Adrenal gland (tissue), 12 donors: Measurements from ENCODE around the gene DUSP2. TPM values are rescaled to one million over a fixed set of nuclear protein-coding genes. Genes with fewer than 3 reads are reported as not detected.

Experiments used
- DNase-seq, 7 donors: peaks; one replicate each; pipeline ENCODE4 v3.0.0-alpha.2; 2019 to 2020
- H3K27ac ChIP-seq, 5 donors: fragments of 200-600 bp; sonication (generic) in 4 of 5; 1 replicate in 3 of 5; 2 replicates in 2 of 5; pipeline versions ENCODE4 v1.5.1 to v1.8.0; 2016 to 2020; ENCODE audit warnings: mild to moderate bottlenecking in 1 of 5
- H3K27me3 ChIP-seq: fragments of 200-600 bp; 2 replicates; pipeline ENCODE4 v1.8.0; 2021
- H3K36me3 ChIP-seq, 2 donors: fragments of 200-600 bp; replicated peaks in 1 of 2; 1 replicate in 1 of 2; 2 replicates in 1 of 2; pipeline versions ENCODE4 v1.5.1 to v1.8.0; 2018 to 2022
- H3K4me1 ChIP-seq, 2 donors: fragments of 200-600 bp; replicated peaks in 1 of 2; 1 replicate in 1 of 2; 2 replicates in 1 of 2; pipeline versions ENCODE4 v1.5.1 to v1.8.0; 2018 to 2021
- H3K4me3 ChIP-seq, 4 donors: fragments of 200-600 bp; sonication (generic) in 3 of 4; one replicate each; pipeline ENCODE4 v1.5.1; 2016 to 2018
- H3K9me3 ChIP-seq, 3 donors: fragments of 200-600 bp; sonication (generic) in 1 of 3; replicated peaks in 1 of 3; 1 replicate in 2 of 3; 2 replicates in 1 of 3; pipeline versions ENCODE4 v1.5.1 to v1.8.0; 2016 to 2021
- CTCF ChIP-seq, 6 experiments: fragments of 450-650 bp in 4 of 6; fragments of 200-600 bp in 2 of 6; sonication (generic) in 1 of 6; IDR thresholded peaks; 1 replicate in 5 of 6; 2 replicates in 1 of 6; pipeline versions ENCODE4 v1.5.1 to v1.8.0; 2016 to 2021; ENCODE audit warnings: antibody characterized with exemption in 6 of 6, mild to moderate bottlenecking in 2 of 6, moderate library complexity in 1 of 6
- POLR2A ChIP-seq, 2 donors: fragments of 450-650 bp; IDR thresholded peaks; one replicate each; pipeline ENCODE4 v1.6.1; 2017; ENCODE audit warnings: antibody characterized with exemption in 2 of 2, mild to moderate bottlenecking in 2 of 2, moderate library complexity in 1 of 2
- WGBS, 4 donors: extraction: QIAGEN DNeasy Blood & Tissue Kit in 2 of 4; methylation state at CpG; one replicate each; pipeline versions ENCODE4 v1.1.5 to v1.1.7; 2013 to 2017; 5-methylcytosine and 5-hydroxymethylcytosine counted together
- intact Hi-C, 2 donors: fragments of 100-400 bp; cut with DNase I; formaldehyde crosslinking; loops; one replicate each; pipeline versions ENCODE4 v1.14.1 to v1.15.0; 2022 to 2023
- polyA plus RNA-seq, 3 donors: library from polyadenylated mRNA; stranded (reverse); fragments of 200-250 nt in 2 of 3; fragments of 350-450 nt in 1 of 3; fragmentation: Illumina TruSeq in 1 of 3; extraction: RNeasy Lipid Tissue Mini Kit (QIAGEN cat#74804) in 1 of 3; gene quantifications; one replicate each; pipeline ENCODE4 v1.2.3, GENCODE V29; 2013 to 2014
- total RNA-seq, 9 donors: library from RNA; depleted of rRNA in 4 of 9; stranded (reverse); fragments of >200 nt in 4 of 9; fragments of 120-200 nt in 1 of 9; fragmentation: NEBNext Ultra II Directional in 1 of 9; extraction: Animal tissue kit (Norgen Biotek cat#: 25700) in 1 of 9; gene quantifications; one replicate each; pipeline versions ENCODE4 v1.1.0 to v1.2.4, GENCODE V29; 2013 to 2023
- donor health status: healthy with polysubstance abuse.
- donor health status: Bipolar disorder and iron deficiency.
- donor health status: DM: yes; HTN: yes; CAD: no.
- donor health status: DM: no; HTN: no; CAD: no.
- donor health status: DM: no; HTN: no; CAD: no.
- donor health status: DM: yes; HTN: yes; CAD: no.

DUSP2 gene
- total and polyA plus RNA-seq, 12 donors: 0.48 to 4.7 (median 1.9) TPM

GRCh38 chr2:96107708-96108065 lies 37.6 kb downstream of the DUSP2 start:
- Histone ChIP-seq H3K27me3 (no peaks in the 10 kb centered on the region), H3K27ac (peak overlapping the region in 1 of 5 donors; percentile 17), H3K36me3 (no peaks in the 10 kb centered on the region), H3K9me3 (peaks cover 0 to 2% (median 0%) of the 10 kb centered on the region in 3 donors), H3K4me1 (no peaks in the 10 kb centered on the region), H3K4me3 (no peak overlapping the region)
- intact Hi-C loops: no loop called here
- 77 to 88% (median 86%) methylated on average over 3 of the region's 3 CpGs for WGBS, 4 donors
- DNase-seq: peak in 1 of 7 donors; percentile 7
- no peak for TF ChIP-seq POLR2A (IDR thresholded peaks at IDR 0.05)
- TF ChIP-seq CTCF (IDR thresholded peaks at IDR 0.05): no peak

- TF ChIP-seq POLR2A (IDR thresholded peaks at IDR 0.05) (no peak), CTCF (IDR thresholded peaks at IDR 0.05) (no peak)
- Histone ChIP-seq H3K36me3 (no peaks in the 10 kb centered on the region), H3K4me3 (no peak overlapping the region), H3K9me3 (peaks cover 0 to 2% (median 0%) of the 10 kb centered on the region in 3 donors), H3K4me1 (no peaks in the 10 kb centered on the region), H3K27ac (peak overlapping the region in 1 of 5 donors; percentile 17), H3K27me3 (no peaks in the 10 kb centered on the region)
- 71 to 81% (median 75%) methylated on average over 6 to 9 of the region's 9 CpGs for WGBS, 4 donors
- intact Hi-C loops: no loop called here
- peak in 1 of 7 donors; percentile 3 for DNase-seq
Observed at GRCh38 chr2:96106991-96107707, 38.1 kb downstream of the DUSP2 start.

- H3K27me3 ChIP-seq: no peaks in the 10 kb centered on the region
- no peak overlapping the region for H3K27ac ChIP-seq
- no peaks in the 10 kb centered on the region for H3K36me3 ChIP-seq
- peaks cover 0 to 2% (median 0%) of the 10 kb centered on the region in 3 donors for H3K9me3 ChIP-seq
- TF ChIP-seq CTCF (IDR thresholded peaks at IDR 0.05) (no peak), POLR2A (IDR thresholded peaks at IDR 0.05) (no peak)
- 92 to 99% (median 95%) methylated on average over 8 of the region's 8 CpGs for WGBS, 4 donors
- intact Hi-C loops: no loop called here
- peak in 1 of 7 donors; percentile 3 for DNase-seq
- no peak overlapping the region for H3K4me3 ChIP-seq
- no peaks in the 10 kb centered on the region for H3K4me1 ChIP-seq
Observed at GRCh38 chr2:96105994-96106715, 39.1 kb downstream of the DUSP2 start.

- peak in 2 of 7 donors; percentile 6 to 7 for DNase-seq
- H3K4me1 ChIP-seq: no peaks in the 10 kb centered on the region
Observed at GRCh38 chr2:96105152-96105915, 39.9 kb downstream of the DUSP2 start.

More at GRCh38 chr2:96105152-96105915, 39.9 kb downstream of the DUSP2 start:
- Histone ChIP-seq H3K36me3 (no peaks in the 10 kb centered on the region), H3K4me3 (no peak overlapping the region), H3K27me3 (no peaks in the 10 kb centered on the region), H3K9me3 (peaks cover 0 to 2% (median 0%) of the 10 kb centered on the region in 3 donors), H3K27ac (no peak overlapping the region)
- TF ChIP-seq POLR2A (IDR thresholded peaks at IDR 0.05) (no peak), CTCF (IDR thresholded peaks at IDR 0.05) (no peak)
- 86 to 96% (median 91%) methylated on average over 2 to 3 of the region's 3 CpGs for WGBS, 4 donors
- intact Hi-C loops: no loop called here
